T-helper 2 cell treated with Interferon-gamma antibody and Interleukin-4, amounts not matched to agents 100 ng/mL and 5 ng/mL, for 36 hours (primary cell): ENCODE data around the gene TENT4A. TPM values are rescaled to one million over a fixed set of nuclear protein-coding genes. Genes with fewer than 3 reads are reported as not detected.
"Not testable (repeated sequence)": the region's sequence is repeated elsewhere in the genome, so short reads cannot be mapped to it uniquely, and the experiment has no call there.

Source experiments
- intact Hi-C: fragments of 100-400 bp; cut with micrococcal nuclease; formaldehyde crosslinking; loops from one replicate; pipeline ENCODE4 v1.15.1; 2023
- total RNA-seq: library from RNA; stranded (reverse); gene quantifications from 2 replicates; pipeline ENCODE4 v1.2.3, GENCODE V29; 2022

Gene TENT4A
- 35.4 and 39.2 TPM in 2 replicates for total RNA-seq

DNA sequence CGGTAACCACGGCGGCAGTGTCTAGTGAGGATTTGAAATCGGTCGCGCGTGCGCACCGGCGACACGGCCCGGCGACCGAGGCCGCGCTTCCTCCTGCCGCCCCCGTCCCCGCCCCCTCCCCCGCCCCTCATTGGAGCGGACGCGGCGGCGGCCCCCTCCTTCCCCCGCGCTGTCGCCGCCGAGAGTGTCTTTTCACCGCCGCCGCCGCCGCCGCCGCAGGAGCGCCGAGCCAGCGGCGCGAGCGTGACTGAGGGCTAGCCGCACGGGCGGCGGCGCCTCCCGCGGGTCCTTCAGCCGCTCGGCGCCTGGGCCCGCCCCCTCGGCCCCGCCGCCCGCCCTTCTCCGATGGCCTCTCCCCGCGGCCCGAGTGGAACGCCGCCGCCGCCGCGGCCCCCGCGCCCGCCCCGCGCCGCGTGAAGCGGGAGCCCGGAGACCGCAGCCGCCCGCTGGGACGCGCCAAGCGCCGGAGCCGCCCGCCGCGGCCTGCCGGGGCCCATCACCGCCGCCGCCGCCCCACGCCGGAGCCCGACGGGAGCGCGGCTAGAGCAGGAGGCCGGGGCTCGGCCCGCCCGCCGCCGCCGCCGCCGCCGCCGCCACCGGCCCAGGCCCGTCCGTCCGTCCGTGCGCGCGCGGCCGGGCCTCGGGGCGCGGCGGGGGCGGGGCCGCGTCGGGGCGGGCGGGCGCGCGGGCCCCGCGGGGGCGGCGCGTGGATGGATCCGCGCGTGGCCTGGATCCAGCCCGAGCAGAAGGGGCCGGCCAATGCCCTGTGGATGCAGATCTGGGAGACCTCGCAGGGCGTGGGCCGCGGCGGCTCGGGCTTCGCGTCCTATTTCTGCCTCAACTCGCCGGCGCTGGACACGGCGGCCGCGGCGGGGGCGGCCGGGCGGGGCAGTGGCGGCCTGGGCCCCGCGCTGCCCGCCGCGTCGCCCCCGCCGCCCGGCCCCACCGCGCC is at the start of gene TENT4A:
Gene TENT4A, plus strand, starts transcription at position 159 of the 952 bp plus-strand sequence. Its CDS starts 552 bp downstream, at position 711.
- intact Hi-C loops = loop anchor here (1.0 to 10.0 kb wide), 9 partner anchors 15 to 1221 kb away; partner anchors contain the start of genes FASTKD3, MED10, MTRR and NSUN2

DNA sequence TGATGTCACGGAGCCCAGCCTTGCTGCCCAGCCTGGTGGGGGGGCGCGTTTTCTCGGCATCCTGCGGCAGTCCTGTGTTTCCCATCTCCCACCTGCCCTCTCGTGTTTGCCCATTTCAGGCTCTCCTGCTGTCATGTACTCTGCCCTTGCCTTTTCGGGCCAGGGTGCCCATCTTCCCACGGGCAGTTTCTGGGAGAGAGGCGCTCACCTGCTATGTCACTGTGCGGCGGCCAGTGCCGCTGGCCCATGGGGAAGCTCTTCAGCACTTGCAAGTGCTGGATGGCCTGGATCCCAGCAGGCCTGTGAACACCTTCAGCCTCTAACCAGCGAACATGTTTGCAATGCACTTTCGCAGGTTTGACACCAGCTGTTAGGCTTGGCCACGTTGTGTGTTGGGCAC is 46.5 kb upstream of the TENT4A start:
- intact Hi-C loops = no loop called here

GRCh38 chr5:6667648-6668047 is 45.6 kb upstream of the TENT4A start:
- intact Hi-C loops = no loop called here

DNA sequence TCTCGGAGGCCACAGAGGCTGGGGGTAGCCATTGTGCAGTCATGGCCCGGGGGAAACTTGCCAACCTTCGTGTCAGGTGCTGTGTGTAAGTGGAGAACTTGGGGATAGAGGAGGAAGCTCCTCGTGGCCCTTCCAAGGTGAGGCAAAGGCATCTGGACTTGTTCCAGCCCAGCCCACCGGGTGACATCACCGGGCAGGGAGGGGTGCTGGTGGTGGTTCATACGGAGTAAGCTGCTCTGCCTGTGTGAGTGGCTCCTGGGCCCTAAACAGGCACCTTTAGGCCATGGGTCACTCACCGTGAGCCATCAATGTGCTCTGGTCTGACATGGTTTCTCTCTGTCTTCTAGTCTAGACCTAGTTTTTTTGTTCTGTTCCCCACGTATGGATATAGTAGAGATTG is 44.5 kb upstream of the TENT4A start:
- intact Hi-C loops = not testable (repeated sequence)

DNA sequence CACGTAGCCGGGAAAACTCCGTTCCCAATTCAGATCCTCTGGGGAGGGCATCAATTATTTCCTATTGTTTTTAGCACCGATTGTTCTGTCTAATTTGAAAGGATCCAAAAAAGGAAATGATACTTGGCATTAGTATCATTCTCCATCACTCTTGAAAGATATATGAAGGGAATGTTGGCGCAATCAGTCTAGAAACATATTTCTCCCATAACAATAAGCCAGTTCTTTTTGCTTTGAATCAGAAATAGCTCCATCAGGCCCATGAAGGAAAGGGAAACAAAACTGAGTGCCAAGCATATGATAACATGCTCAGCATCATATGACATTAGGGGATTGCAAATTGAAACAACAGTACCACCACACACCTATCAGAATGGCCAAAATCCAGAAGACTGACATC is 40.2 kb upstream of the TENT4A start:
- intact Hi-C loops = no loop called here

DNA sequence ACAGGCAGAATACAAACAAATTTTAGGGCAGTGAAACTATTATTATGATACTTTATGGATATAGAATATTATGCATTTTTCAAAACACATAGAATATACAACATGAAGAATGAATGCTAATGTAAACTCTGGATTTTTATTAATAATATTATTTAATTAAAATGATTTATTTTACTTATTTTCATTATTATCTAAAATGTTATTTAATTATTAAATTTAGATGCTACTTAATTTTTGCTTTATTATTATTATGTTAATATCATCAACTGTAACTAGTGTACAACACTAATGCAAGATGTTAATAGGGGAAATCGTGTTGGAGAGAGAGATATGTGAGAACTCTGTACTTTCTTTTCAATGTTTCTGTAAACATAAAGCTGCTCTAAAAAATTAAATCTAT is 39.3 kb upstream of the TENT4A start:
- intact Hi-C loops = no loop called here

DNA sequence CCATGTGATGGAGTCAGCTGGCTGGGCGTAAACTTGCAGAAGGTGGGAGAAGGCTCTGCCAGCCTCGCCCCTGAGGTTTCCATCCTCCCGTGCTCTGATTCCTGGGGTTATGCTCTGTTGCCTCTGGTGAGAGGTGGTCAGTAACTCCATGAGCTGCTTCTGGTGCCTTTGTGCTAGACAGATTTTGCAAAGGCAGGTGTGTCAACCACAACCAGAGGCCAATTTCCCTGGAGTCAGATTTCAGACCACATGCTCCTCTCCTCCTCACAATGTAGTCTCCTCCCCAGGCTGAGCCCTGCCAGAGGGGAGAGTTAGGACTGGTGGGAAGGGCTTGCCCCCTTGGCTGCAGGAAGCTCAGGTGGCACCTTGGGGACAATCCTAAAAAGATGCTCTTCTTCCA is 38.8 kb upstream of the TENT4A start:
- intact Hi-C loops = no loop called here

GRCh38 chr5:6674886-6675285 is 38.3 kb upstream of the TENT4A start:
- intact Hi-C loops = no loop called here

DNA sequence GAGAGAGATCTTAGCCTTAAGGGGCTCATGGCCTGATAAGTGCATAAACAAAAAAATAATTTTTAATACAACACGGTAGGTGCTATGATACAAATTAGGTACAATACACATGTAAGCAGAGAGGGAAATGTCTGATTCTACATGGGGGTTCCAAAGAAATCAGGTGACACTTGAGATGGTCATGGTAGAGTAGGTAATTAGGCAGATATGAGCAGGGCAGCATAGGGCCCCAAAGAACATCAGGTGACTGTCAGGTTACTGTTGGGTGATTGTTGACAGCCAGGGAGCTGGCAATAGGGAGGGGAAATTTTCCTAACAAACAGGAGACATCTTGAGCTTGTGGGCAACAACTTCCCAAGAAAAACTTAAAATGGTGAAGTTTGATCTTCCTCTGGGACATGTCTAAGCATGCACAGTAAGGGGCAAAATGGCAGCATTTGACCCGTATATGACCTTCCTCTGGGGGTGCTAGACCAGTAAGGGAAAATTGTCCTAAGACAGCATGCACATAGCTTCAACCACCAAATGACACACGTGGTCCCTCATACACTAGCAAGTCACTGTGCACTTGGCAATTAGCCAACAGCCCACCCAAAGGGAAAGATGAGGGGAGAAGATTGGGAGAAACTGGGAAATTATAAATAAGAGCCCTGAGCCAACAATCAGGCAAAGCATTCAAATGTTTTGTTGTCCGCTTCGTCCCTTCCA is 37.3 kb upstream of the TENT4A start:
- intact Hi-C loops = no loop called here

- intact Hi-C loops = no loop called here
These were observed 36.5 kb upstream of the TENT4A start for GRCh38 chr5:6676702-6677101.

GRCh38 chr5:6678385-6678784 is 34.8 kb upstream of the TENT4A start:
- intact Hi-C loops = no loop called here

DNA sequence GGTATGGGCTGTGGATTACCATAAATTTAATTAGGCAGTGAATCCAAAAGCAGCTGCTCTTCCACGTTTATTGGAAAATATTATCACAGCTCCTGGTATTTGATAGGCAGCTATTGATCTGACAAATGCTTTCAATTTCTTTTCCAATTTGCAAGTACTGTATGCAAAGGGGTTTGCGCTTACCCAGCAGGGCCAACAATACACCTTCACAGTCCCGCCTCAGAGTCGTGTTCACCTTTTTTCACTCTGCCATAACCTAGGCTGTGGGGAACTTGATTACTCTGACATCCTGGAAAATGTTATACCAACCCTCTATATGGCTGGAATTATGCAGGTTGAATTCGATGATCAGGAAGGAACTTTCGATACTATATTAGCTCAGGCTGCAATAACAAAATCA is 32.3 kb upstream of the TENT4A start:
- intact Hi-C loops = no loop called here

GRCh38 chr5:6681682-6682081 is 31.6 kb upstream of the TENT4A start:
- intact Hi-C loops = no loop called here

DNA sequence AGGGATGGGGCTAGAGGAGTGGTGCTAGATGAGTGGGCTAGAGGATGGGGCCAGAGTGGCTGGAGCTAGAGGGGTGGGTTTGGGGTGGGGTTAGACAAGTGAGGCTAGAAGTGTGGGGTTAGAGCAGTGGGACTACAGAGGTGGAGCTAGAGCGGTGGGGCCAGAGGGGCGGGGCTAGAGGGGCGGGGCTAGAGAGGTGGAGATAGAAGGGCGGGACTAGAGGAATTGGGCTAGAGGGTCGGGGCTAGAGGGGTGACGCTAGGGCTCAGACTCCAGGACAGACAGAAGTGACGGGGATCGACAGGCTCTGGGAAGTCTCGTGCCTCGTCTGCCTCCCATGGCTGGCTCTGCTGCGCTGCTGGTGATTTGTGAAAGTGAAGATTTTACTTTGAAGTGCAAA is 31.0 kb upstream of the TENT4A start:
- intact Hi-C loops = no loop called here

GRCh38 chr5:6683241-6683640 is 30.0 kb upstream of the TENT4A start:
- intact Hi-C loops = no loop called here

DNA sequence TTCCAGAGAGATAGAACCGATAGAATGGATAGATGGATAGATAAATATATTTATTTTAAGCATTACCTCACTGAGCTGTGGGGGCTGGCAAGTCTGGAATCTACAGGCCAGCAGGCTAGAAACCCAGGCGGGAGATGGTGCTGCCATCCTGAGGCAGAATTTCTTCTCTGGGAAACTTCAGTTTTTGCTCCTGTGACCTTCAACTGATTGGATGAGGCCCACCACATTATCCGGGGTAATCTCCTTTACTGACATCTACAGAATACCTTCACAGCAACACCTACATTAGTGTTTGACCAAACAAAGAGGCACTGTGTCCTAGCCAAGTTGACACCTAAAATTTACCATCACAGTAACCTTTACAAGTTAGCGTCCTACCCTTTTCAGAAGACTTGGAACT is 29.2 kb upstream of the TENT4A start:
- intact Hi-C loops = no loop called here

GRCh38 chr5:6686501-6686900 is 26.7 kb upstream of the TENT4A start:
- intact Hi-C loops = loop anchor here (5.0 kb wide), 1 partner anchor 44 kb away; no protein-coding TSS in a partner anchor

DNA sequence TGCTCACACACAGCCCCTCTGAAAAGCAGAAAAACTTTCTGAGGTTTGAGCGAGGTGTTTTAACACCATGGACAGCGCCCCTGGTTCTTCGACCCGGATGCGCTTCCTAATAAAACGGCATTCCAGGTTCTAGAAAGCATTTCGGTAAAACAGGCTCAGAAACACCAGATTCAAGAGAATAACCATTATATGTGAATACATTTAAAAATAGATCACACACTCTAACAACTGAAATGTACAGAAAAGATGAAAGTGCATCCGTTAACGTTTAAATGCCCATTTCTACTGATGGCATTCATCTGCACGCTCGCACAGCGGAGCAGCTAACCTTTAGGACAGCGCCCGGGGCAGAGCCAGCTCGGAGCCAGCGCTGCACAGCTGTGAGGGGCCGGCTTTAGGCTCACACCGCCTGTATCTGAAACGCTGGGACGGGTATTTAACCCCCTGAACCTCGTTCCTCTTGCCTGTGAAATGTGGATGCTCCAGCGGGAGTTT is 26.3 kb upstream of the TENT4A start:
- intact Hi-C loops = loop anchor here (5.0 kb wide), 1 partner anchor 45 kb away; no protein-coding TSS in a partner anchor

DNA sequence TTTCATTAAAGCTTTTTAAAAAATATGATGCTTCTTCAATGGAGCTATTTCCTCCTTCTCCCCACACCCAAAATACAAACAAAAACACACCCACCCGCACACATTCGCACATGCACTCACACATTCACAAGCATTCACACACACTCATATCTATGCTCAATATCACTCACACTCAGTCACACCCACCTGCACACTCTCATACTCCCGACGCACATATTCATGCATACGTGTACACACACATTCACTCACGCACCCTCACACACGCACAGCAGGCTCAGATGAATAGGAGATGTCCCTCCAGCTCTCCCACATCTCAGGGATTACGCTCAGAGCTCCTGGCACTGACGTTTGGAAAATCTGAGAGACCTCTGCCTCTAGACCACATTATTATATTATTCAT is 25.7 kb upstream of the TENT4A start:
- intact Hi-C loops = loop anchor here (5.0 kb wide), 1 partner anchor 45 kb away; no protein-coding TSS in a partner anchor

- intact Hi-C loops = no loop called here
These were observed 20.3 kb upstream of the TENT4A start for GRCh38 chr5:6692906-6693305.

DNA sequence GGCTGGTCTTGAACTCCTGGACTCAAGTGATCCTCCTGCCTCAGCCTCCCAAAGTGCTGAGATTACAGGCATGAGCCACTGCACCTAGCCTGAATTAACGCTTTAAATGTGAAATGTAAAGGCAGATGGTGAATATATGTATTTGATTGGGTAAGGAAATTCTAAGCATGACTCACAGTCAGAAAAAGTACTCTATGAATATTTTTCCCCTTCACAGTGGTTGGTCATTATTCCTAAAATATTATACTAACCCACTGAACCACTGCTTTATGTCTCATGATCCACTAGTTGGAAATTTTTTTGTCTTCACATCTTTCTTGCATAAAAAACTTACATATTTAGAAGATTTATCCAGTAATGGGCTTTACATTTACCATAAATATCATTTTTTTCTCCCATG is 14.5 kb upstream of the TENT4A start:
- intact Hi-C loops = no loop called here

GRCh38 chr5:6699357-6699756 is 13.9 kb upstream of the TENT4A start:
- intact Hi-C loops = no loop called here
